Erythroblast (primary cell): ENCODE data around the gene FAM168A.

Source experiments
- GATA1 ChIP-seq: IDR thresholded peaks from 2 replicates; pipeline ENCODE4 v1.6.1; 2011; ENCODE audit warnings: low read depth, mild to moderate bottlenecking, control low read depth, low read length, moderate library complexity
- POLR2A ChIP-seq: IDR thresholded peaks from 2 replicates; pipeline ENCODE4 v1.6.1; 2011; ENCODE audit warnings: mild to moderate bottlenecking, low read length

DNA sequence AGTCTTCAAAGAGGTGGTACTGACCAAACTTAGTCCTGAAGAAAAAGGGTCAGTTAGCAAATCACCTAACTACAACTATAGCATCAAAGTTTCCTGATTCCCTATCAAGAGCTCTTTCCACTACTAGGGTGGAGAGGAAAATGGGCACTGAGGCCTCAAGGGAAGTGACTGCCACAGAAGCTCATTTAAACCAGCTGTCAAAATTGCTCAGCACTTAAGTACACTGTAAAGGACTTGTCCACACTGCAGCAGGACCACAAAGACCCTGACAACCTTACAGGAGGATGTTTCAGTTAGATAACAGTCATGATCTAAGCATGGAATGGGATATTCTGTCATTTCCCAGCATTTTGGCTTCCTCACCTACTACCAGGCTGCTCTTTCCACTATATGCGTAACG, 33.0 kb downstream of the FAM168A start:
- TF ChIP-seq POLR2A (no peak), GATA1 (no peak)
